ENCODE measurements around the gene ERC2.

ERC2 gene

GRCh38 chr3:55692295-55692956 is 775.8 kb downstream of the ERC2 start:
- no peak for DNase-seq

GRCh38 chr3:55691141-55691540 is 777.1 kb downstream of the ERC2 start:
- no peak for DNase-seq

- no peak for DNase-seq
Measured at GRCh38 chr3:55690726-55691125, 777.5 kb downstream of the ERC2 start.

DNA sequence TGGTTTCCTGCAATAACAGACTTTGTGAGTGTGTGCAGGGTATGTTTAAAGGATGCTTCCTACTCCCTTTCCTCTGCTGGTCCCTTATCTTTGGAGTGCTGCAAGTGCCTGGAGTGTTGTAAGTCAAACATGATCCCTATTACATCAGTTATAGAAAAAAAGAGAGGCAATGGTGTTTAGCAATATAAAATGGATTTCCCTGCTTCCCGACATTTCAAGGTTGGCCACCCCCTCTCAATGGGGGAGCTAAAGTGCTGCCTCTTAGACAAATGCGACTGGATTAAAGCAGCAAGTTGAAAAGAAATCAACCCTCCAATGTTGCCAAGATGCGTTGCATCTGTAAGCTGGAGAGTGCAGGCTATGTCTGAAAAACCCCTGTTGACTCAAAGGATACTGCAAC is 778.1 kb downstream of the ERC2 start:
- peak in 2 of 56 donors; percentile 1 to 2 for DNase-seq

DNA sequence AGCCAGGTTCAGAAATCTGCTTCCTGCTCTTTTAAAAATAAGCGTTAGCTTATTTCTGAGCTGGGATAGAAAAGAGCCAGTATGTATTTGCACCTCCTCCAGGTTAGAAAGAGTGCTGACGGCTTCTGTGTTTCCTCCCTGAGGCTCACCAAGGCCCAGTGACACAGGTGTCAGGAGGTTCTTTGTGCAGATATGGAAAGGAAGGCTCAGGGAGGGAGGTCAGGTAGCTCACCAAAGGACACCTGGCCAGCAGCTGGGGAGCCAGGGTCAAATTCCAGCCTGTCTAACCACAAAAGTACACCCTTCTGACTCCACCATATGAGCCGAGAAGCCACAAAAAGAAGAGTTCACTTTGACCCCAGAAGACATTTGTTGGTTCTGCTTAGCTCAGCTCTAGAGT is 780.1 kb downstream of the ERC2 start:
- no peak for DNase-seq

GRCh38 chr3:55687526-55687925 is 780.7 kb downstream of the ERC2 start:
- DNase-seq, result no peak

DNA sequence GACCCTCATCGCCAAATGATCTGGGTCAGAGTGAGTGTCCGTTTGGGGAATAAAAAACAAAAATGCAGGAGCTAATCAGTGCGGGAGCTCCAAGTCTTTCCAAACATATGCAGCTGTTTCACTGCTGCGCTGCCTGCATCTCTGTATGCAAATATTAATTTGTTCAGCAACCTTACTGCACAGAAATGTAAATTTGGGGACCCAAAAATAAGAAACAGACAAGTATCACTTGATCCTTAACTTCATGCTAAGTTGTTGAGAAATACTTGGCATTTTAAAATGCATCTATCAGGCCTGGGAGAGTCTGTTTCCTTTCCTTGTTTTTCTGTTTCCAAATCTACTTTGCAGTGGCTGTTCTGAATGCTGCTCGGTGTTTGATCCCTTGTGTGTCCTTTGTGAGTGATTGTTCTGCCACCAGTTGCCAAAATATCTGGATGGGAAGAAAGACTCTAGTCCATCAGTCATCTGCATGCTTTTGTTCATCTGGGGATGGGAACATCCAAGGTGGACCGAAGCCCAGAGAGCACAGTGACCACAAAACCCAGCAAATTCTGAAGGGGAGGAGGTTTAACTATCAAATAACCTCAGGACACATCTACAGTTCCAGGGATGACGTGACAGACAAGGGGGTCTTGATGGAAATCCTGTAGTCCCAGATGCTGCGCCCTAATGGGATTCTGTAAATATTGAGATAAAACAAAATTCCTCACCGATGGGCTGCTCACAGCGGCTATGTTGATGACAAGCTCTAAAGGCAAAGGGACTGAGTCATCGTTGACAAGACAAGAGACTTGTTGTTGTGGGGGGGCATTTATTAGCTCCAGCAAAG is 781.6 kb downstream of the ERC2 start:
- DNase-seq, result peak in 1 of 56 donors; percentile 6

DNA sequence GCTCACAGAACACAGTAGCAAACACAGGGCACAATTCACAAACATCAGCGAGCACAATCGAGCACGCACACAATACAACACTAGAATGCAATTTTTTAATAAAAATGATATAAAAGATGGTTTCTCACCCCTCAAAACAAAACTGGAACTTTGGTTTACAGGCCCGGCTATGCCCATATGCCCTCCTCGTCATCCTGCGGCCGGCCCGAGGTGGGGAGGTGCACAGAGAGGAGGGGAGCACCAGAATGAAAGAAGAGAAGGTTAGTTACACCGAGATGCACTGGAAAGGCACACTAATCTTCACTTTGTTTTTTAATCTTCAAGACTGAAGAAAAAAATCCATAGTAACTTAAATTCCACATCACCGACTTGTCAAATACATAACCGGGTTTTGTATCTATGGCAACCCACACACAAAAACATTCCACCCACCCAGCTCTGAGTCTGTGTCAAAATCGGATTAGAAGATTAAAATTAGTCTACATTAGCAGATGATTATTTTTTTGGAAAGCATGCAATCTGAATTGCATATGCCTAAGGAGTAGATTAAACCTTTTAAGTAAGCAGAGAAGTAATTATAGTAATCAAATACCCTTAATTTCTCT is 784.5 kb downstream of the ERC2 start:
- DNase-seq, result peak in 10 of 56 donors; percentile 2 to 49 (median 6)

DNA sequence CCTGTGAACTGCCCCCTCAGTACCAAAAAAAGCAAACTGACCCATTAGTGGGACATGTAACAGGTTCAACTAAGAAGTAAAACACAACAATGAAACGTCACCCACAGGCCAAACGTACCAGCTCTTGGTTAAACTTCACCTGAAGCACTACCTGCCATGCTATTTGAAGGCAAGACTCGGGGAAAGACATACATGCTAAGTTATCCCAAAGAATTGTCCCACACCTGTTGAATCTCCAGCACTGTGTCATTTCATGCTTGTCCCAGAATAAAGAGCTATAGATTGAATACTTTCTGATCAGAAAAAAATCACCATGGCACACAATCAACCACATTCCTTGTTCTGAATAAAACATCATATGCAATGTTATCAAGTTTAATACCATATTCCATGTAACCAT is 785.8 kb downstream of the ERC2 start:
- no peak for DNase-seq

DNA sequence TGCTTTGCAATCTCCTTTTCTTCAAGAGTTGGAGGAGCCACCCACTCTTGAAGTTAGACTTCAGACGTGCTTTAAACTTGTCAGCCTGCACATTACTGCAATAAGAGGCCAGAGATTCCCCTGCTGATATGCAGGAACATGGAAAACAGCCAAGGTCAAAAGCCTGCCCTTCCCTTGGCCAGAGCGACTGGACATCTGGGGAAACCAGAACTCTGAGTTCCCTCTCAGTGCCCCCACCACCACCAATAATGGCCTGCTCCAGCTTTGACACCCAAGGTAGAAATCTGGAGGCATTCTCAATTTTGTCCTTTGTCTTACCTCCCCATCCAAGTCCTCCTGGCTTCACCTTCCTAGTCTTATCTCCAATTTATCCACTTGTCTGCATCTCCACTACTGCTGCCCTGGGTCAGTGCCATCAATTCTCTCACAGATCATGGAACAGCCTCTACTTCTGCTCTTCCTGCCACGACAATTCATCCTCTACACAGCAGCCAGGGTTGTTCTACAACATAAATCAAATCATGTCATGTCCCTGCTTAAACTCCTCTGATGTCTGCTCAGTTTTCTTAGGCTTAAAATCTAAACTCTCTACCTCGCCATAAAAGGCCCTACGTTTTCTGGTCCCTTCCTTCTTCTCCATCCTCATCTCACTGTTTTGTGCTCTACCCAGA is 789.6 kb downstream of the ERC2 start:
- no peak for DNase-seq

DNA sequence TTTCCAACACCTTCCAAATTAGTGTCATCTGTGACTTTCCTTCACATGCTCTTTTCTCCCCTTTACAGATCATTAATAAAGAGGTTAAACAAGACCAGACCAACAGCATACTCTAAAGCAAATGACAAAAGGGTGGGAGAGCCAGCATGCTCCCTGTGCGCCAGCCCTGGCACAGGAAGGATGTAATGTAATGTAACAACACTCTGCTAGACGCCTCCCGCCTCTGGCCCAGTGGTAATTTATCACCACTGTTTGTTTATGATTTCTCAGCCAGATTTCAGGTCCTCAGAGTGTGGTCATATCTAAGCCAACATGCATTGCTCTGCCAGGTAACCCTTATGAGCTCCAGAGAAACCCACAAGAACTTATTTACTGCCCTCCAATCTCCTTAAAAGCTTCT is 791.6 kb downstream of the ERC2 start:
- no peak for DNase-seq

DNA sequence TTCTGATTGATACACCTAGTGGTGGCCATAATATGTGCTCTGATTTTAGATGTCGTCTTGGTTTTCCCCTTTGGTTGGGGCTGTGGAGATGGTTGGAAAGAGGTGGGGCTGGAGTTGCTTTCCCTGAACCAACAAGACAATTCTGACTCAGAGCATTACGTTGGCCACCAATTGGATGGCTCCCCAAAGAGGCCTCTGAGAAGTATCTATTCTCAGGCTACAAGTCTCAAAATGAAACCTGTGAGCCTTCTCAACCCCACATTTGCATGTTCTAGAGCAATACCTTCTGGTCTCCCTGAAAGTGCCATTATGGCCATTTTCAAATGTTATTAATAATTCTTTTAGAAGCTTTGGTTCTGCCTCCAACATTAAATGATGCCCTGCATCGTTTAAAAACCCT is 792.8 kb downstream of the ERC2 start:
- no peak for DNase-seq

DNA sequence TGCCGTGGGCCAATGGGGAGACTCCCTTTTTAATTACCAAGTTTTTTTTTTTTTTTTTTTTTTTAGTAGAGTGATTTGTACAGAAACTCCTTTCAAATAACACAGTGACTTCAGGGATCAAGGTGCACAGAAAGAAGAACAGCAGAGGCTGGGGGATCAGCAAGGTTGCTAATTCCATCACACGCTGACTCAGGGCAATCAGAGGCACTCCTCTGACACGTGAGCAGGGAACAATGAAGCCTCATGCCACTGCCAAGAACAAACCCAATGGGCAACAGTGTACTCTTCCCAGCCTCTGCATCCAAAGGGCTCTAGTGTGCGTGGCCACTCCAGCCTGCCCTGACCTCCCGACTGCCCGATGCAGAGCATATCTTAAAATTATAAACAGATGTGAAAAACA is 794.5 kb downstream of the ERC2 start:
- DNase-seq, result no peak

DNA sequence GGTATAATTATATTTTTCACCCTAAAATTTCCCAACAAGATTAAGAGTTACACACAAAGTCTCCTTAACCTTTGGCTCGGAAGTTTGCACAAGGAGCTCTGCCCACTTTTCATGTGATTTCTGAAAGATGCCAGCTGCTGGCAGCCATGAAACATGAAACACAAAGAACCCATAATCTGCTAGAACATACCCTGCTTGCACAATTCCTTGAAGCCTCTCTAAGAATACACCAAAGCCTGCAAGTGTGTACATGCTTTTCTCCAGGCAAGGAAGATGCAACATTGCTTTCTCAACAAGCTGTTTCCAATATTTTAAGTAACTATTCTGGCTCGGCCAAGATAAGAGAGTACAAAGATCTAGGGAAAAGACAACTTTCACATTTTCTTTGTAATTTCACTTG is 799.1 kb downstream of the ERC2 start:
- DNase-seq, result no peak

DNA sequence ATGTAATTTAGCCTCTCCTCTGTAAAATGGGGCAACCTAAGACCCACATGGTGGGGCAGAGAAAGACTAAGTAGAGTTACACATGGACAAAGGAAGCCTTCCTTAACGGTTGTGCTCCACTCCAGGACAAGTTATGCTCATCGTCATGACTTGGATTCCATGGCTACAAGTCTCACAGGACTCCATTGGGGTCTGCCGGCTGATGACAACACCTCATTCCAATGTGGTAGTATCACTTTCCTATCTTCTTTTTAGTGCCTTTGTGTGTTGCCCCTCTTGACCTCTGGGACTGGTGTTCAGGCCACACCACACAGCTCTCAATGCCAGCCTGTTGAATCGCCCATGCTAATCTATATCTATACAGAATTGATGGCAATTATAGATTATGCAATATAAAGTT is 799.9 kb downstream of the ERC2 start:
- no peak for DNase-seq

GRCh38 chr3:55664387-55664786 is 803.9 kb downstream of the ERC2 start:
- DNase-seq, result no peak

- no peak for DNase-seq
Measured at GRCh38 chr3:55662683-55663082, 805.6 kb downstream of the ERC2 start.

DNA sequence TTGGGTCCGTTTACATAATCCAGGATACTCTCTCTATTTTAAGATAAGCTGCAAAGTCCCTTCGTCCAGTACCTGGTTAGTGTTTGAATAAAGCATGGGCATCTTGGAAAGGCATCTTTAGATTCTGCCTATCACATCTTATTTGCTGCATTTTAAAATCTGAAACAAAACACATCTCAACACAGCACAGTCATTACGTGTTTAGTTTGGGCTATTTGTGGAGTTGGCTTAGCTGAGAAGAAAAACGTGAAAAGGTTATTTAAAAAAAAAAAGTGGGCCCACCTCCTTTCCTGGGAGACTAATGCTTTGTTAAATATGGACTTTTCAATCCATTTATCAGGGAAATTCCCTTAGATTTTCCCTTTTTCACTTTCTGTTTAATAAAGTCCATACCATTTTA is 806.7 kb downstream of the ERC2 start:
- DNase-seq, result no peak

- no peak for DNase-seq
Measured at GRCh38 chr3:55661141-55661540, 807.1 kb downstream of the ERC2 start.

GRCh38 chr3:55660642-55661041 is 807.6 kb downstream of the ERC2 start:
- DNase-seq, result no peak

DNA sequence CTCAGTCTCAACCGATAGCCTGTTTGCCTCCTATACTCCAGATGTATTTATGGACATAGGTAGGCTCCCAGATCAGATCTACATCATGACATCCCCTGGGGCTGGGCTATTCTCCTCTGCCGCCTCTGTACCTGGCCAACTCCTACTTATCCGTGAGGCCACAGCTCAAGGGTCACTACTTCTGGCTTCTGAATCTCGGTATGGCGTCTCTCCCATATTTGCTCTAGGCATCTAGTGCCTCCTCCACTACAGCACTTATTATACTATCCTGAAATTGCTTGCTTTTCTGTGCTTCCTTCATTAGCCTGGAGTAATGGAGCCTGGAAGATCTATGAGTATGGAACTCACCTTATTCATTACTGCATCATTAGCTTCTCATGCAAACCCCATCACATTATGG is 808.6 kb downstream of the ERC2 start:
- DNase-seq, result no peak
